K562 (cell line): ENCODE data around the gene CEMIP. TPM values are rescaled to one million over a fixed set of nuclear protein-coding genes. Genes with fewer than 3 reads are reported as not detected.

Experiments used
- ATAC-seq: fragments of 200-7000 bp; cut with Tn5 transposase; 3 replicates; pipeline ENCODE4 v1.9.1; 2020; ENCODE audit warnings: moderate library complexity
- BruUV-seq: library from RNA; stranded (reverse); fragments of 400-500 nt; replicated peaks from 2 replicates; lab custom pipeline; 2021; lab: Mats Ljungman, UMichigan
- CTCF ChIA-PET: fragments of 300-600 bp; formaldehyde crosslinking; extraction: SDS; loops from one replicate; lab custom pipeline; 2021; ENCODE audit warnings: low intra/inter-chr PET ratio; lab: Yijun Ruan, JAX
- POLR2A ChIA-PET: fragments of 300-600, 350-650 bp; sonication (Branson Sonifier 250); formaldehyde crosslinking; extraction: SDS; loops from one replicate; lab custom pipeline; 2021; ENCODE audit warnings: antibody characterized with exemption, inconsistent platforms; lab: Yijun Ruan, JAX
- DNase-seq, 4 experiments: peaks; one replicate each; pipeline versions ENCODE4 v3.0.0 to v3.0.0-alpha.2; 2011 to 2018; ENCODE audit warnings: low spot score in 3 of 4, mixed read lengths in 3 of 4; ENCODE audit errors: extremely low read depth in 1 of 4
- FAIRE-seq: peaks from 2 replicates; lab custom pipeline; 2011; peaks lifted over from hg19 to GRCh38; lab: Jason Lieb, UNC
- H2AFZ ChIP-seq: 2 replicates; pipeline ENCODE4 v1.6.0; 2011; ENCODE audit warnings: low read depth, low read length, control low read depth, inconsistent platforms
- H3K27ac ChIP-seq: fragments of 200-600 bp; 3 replicates; pipeline ENCODE4 v1.8.0; 2011; ENCODE audit warnings: low read depth, mild to moderate bottlenecking, control low read depth, inconsistent platforms, low read length, moderate library complexity, mixed read lengths; ENCODE audit errors: extremely low read depth
- H3K27me3 ChIP-seq, 2 experiments: fragments of 300-600 bp in 1 of 2; 2 replicates in 1 of 2; 3 replicates in 1 of 2; pipeline versions ENCODE4 v1.6.0 to v1.8.0; 2011; ENCODE audit warnings: inconsistent platforms in 2 of 2, low read length in 2 of 2, mild to moderate bottlenecking in 1 of 2, mixed read lengths in 1 of 2, moderate library complexity in 1 of 2; ENCODE audit not compliant: control insufficient read depth in 2 of 2, insufficient read depth in 2 of 2
- H3K36me3 ChIP-seq: fragments of 300-600 bp; 3 replicates; pipeline ENCODE4 v1.8.0; 2011; ENCODE audit warnings: mild to moderate bottlenecking, low read length, inconsistent platforms; ENCODE audit not compliant: control insufficient read depth, insufficient read depth
- H3K4me1 ChIP-seq, 2 experiments: fragments of 200-600 bp in 1 of 2; replicated peaks in 1 of 2; 2 replicates in 1 of 2; 3 replicates in 1 of 2; pipeline versions ENCODE4 v1.5.1 to v1.8.0; 2011; ENCODE audit warnings: inconsistent platforms in 2 of 2, low read length in 2 of 2, mild to moderate bottlenecking in 1 of 2, mixed read lengths in 1 of 2, moderate library complexity in 1 of 2; ENCODE audit not compliant: control insufficient read depth in 2 of 2, insufficient read depth in 2 of 2
- H3K4me2 ChIP-seq: 2 replicates; pipeline ENCODE4 v1.6.1; 2011; ENCODE audit warnings: low read length, control low read depth, inconsistent platforms, mixed read lengths; ENCODE audit not compliant: insufficient read depth
- H3K4me3 ChIP-seq: fragments of 200-600 bp; sonication (generic), shearing (Covaris generic); 2 replicates; pipeline ENCODE4 v1.5.1; 2016; ENCODE audit warnings: control low read depth, inconsistent platforms
- H3K79me2 ChIP-seq: fragments of 200-600 bp; 3 replicates; pipeline ENCODE4 v1.8.0; 2011; ENCODE audit warnings: low read length, inconsistent platforms; ENCODE audit not compliant: control insufficient read depth, insufficient read depth
- H3K9ac ChIP-seq, 2 experiments: 2 replicates each; pipeline versions ENCODE4 v1.6.0 to v1.6.1; 2011; ENCODE audit warnings: low read depth in 2 of 2, low read length in 2 of 2, control low read depth in 1 of 2, inconsistent platforms in 1 of 2, mild to moderate bottlenecking in 1 of 2, mixed read lengths in 1 of 2; ENCODE audit not compliant: insufficient read depth in 1 of 2
- H3K9me1 ChIP-seq: one replicate; pipeline ENCODE4 v1.6.0; 2011; ENCODE audit warnings: inconsistent platforms, mild to moderate bottlenecking, low read length, moderate library complexity; ENCODE audit not compliant: control insufficient read depth, insufficient read depth
- H3K9me3 ChIP-seq: replicated peaks from 2 replicates; pipeline ENCODE4 v1.5.1; 2011; ENCODE audit warnings: low read depth, low read length, inconsistent platforms; ENCODE audit not compliant: control insufficient read depth, insufficient read depth
- H4K20me1 ChIP-seq: replicated peaks from 2 replicates; pipeline ENCODE4 v1.6.1; 2011; ENCODE audit warnings: low read length, inconsistent platforms, mixed read lengths; ENCODE audit not compliant: control insufficient read depth, insufficient read depth
- CBFB ChIP-seq: sonication (generic); formaldehyde crosslinking; IDR thresholded peaks from 2 replicates; pipeline ENCODE4 v1.4.0; 2020; ENCODE audit warnings: mild to moderate bottlenecking, missing genetic modification reagents
- NCOA2 ChIP-seq, 2 experiments: fragments of 450-650 bp; IDR thresholded peaks; 2 replicates each; pipeline ENCODE4 v1.6.1; 2018; ENCODE audit warnings: mild to moderate bottlenecking in 2 of 2, moderate library complexity in 1 of 2; ENCODE audit not compliant: partially characterized antibody in 2 of 2
- RFX1 ChIP-seq: fragments of 450-650 bp; IDR thresholded peaks from 2 replicates; pipeline ENCODE4 v1.6.1; 2016; ENCODE audit warnings: mild to moderate bottlenecking, moderate library complexity
- STAT5A ChIP-seq: IDR thresholded peaks from 2 replicates; pipeline ENCODE4 v1.6.1; 2012; ENCODE audit warnings: low read length, inconsistent platforms, borderline replicate concordance
- THRA ChIP-seq: fragments of 450-650 bp; IDR thresholded peaks from 2 replicates; pipeline ENCODE4 v1.6.1; 2017; ENCODE audit warnings: mild to moderate bottlenecking, moderate library complexity
- ZNF253 ChIP-seq: fragments of 250-450 bp; sonication (Bioruptor Pico); conservative IDR thresholded peaks from 2 replicates; pipeline ENCODE4 v1.6.1; 2021; ENCODE audit warnings: mild to moderate bottlenecking
- ZNF324 ChIP-seq: fragments of 250-450 bp; sonication (Bioruptor Pico); IDR thresholded peaks from 2 replicates; pipeline ENCODE4 v1.4.0; 2020; ENCODE audit warnings: mild to moderate bottlenecking
- WGBS: fragments of 100-300 bp; shearing (Covaris generic); methylation state at CpG from one replicate; pipeline ENCODE4 v1.1.6; 2016; ENCODE audit warnings: low coverage, mixed read lengths; ENCODE audit not compliant: insufficient coverage; ENCODE audit errors: missing lambda C conversion rate; 5-methylcytosine and 5-hydroxymethylcytosine counted together
- in situ Hi-C: fragments of 300-500 bp; cut with MboI; formaldehyde crosslinking; loops from 4 replicates; pipeline ENCODE4 v1.15.0; 2018; ENCODE audit warnings: inconsistent platforms, mixed read lengths
- intact Hi-C: fragments of 100-400 bp; cut with micrococcal nuclease; formaldehyde crosslinking; loops from 2 replicates; pipeline ENCODE4 v1.14.2; 2022
- polyA plus RNA-seq, 8 experiments: library from polyadenylated mRNA; depleted of rRNA in 4 of 8; stranded (reverse) in 5 of 8; unstranded in 3 of 8; fragments of >200 nt; fragmentation: Nextera tagmentation in 2 of 8; fragmentation: Illumina TruSeq in 1 of 8; extraction: Ambion mirVana in 2 of 8; extraction: Trizol in 1 of 8; gene quantifications; 2 replicates each; pipeline versions ENCODE4 v1.2.1 to v1.2.3, GENCODE V29; 2011 to 2014; ENCODE audit warnings: inconsistent platforms in 1 of 8, missing spikeins in 1 of 8
- total RNA-seq, 7 experiments: library from RNA; depleted of rRNA in 6 of 7; stranded (reverse); fragments of >200 nt in 6 of 7; fragmentation: Illumina TruSeq in 2 of 7; extraction: Trizol in 2 of 7; gene quantifications; 2 replicates each; pipeline versions ENCODE4 v1.2.1 to v1.2.3, GENCODE V29; 2011 to 2021; ENCODE audit warnings: low replicate concordance in 1 of 7

Gene CEMIP
- total and polyA plus RNA-seq, 9 of the 15 experiments (the other 6 are each of a cell fraction or from before 2014, with no cell fraction given), result 0.33 TPM; not detected in 8

DNA sequence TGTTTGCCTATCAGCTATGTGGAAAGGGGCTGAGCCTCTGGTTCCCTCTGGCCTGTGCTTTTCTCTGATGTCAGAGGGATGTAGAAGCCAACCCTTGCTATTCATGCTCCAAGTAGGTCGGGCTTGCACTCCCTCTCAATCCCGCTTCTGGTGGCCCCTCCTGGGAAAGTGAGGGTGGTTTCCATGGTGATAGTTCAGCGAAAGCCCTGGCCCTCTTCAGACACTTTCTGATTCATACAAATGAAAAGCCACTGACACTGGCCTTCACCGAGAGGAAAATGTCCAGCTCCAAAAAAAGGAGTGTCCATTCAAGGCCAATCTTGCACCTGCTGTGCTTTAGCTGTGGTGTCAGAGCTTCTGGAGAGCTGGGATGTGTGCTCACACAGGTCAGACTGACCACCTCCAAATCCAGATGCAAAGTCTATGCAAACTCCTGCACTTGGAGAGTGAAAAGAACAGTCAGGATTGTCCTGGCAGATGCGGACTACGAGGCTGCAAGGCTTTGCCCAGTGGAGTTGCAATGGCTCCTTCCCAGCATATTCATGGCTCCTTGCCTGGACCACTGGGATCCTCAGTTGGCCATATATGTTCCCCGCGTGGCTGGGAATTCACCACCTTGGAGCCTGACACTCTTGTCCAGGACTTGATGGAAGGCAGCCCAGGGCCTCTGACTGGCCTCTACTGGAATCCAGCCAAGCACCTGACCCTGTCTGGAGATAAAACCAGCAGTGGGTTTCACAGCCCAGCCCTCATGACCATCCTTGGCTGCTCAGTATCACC, 96.6 kb downstream of the CEMIP start:
- no TSS peak for BruUV-seq
- H2AFZ ChIP-seq, result no peak overlapping the region
- POLR2A ChIA-PET, result interaction anchor here (1.3 kb wide), 1 partner anchor 11 kb away, joined by 5 read pairs; no protein-coding TSS in a partner anchor
- H3K9ac ChIP-seq, result no peak overlapping the region
- H3K9me1 ChIP-seq, result no peaks in the 10 kb centered on the region
- H3K4me1 ChIP-seq, result no peaks in the 10 kb centered on the region
- no peak for DNase-seq
- WGBS, result 2% methylated on average over 8 of the region's 8 CpGs
- no peaks in the 10 kb centered on the region for H3K36me3 ChIP-seq
- H4K20me1 ChIP-seq, result no peaks in the 10 kb centered on the region; the same call in 1 of the 2 replicates
- ATAC-seq, result no peak
- H3K27ac ChIP-seq, result no peak overlapping the region
- H3K4me3 ChIP-seq, result no peak overlapping the region
- FAIRE-seq, result no peak
- CTCF ChIA-PET, result no interaction called here
- no peaks in the 10 kb centered on the region for H3K9me3 ChIP-seq
- TF ChIP-seq STAT5A (no peak), CBFB (no peak), RFX1 (peak; percentile 32), NCOA2 (IDR thresholded peaks at IDR 0.05; ENCODE audit: partially characterized antibody in 2 of 2) (no peak), ZNF324 (CRISPR knock-in tag) (no peak), THRA (no peak), ZNF253 (CRISPR knock-in tag) (no peak)
- intact Hi-C loops, result no loop called here
- peaks cover 30 to 61% of the 10 kb centered on the region in 2 experiments; a peak in 4 of 5 replicates for H3K27me3 ChIP-seq
- in situ Hi-C loops, result no loop called here
- H3K79me2 ChIP-seq, result no peaks in the 10 kb centered on the region
- no peak overlapping the region for H3K4me2 ChIP-seq
